Hepatocyte (in vitro differentiated cells): ENCODE results near the gene NUMB.

Experiments used
- CTCF ChIP-seq: fragments of 200-600 bp; sonication (generic); IDR thresholded peaks from 2 replicates; pipeline ENCODE4 v1.5.1; 2016; ENCODE audit warnings: antibody characterized with exemption, mild to moderate bottlenecking; ENCODE audit not compliant: poor library complexity
- EZH2 ChIP-seq: fragments of 200-600 bp; sonication (generic); IDR thresholded peaks from 2 replicates; pipeline ENCODE4 v1.6.1; 2016; ENCODE audit warnings: antibody characterized with exemption, mild to moderate bottlenecking, borderline replicate concordance

DNA sequence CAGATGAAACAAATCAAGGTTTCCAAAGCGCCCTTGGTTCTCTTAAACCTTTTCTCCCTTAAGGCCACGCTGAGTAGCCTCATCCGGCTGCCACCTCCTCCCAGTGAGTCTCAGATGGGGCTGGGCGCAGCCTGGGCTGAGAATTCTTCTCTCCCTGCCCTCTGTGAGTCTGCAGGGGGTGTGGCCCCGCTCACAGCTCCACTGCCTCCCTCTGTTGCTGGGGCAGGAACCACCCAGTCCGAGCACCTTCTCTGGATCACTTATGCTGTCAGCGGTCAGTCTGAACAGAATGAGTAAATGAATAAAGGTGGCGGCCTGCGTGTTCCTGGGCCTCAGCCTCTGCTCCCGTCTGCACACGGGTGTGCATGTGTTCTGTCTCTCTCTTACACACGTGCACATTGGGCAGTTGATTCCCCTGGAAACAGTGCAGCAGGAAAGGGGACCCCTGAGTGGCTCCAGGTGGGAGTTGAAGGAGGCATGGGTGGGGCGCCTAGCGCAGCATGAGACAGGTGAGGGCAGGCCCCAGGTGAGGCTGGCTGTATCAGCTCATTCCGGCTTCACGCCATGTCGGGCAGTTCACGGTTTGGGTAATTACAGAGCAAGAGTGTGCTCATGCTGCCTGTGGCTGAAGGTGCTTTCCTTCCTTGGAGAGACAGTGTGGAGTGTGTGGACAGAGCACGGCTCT lies 216.7 kb downstream of the NUMB start:
- TF ChIP-seq CTCF (no peak), EZH2 (no peak)
